Measurements from ENCODE around the gene HEXIM1. TPM values are rescaled to one million over a fixed set of nuclear protein-coding genes. Genes with fewer than 3 reads are reported as not detected.

HEXIM1 gene
- total and polyA plus RNA-seq, 7 donors: 21.6 to 60.9 (median 41.0) TPM

- peak overlapping the region in 3 of 4 donors; percentile 40 to 58 (median 54) for H3K4me3 ChIP-seq
- intact Hi-C loops (cut with DNase I): loop anchor here (10.0 kb wide), 1 partner anchor 948 kb away; the partner anchor contains the start of gene ATXN7L3
- 89 to 93% methylated on average over 13 of the region's 13 CpGs for WGBS, 2 donors
Measured at GRCh38 chr17:45143094-45143670, 5.1 kb upstream of the HEXIM1 start.

GRCh38 chr17:45143767-45144198 lies 4.5 kb upstream of the HEXIM1 start:
- H3K9me3 ChIP-seq: no peaks in the 10 kb centered on the region
- peaks cover 0 to 4% (median 0%) of the 10 kb centered on the region in 4 donors for H3K36me3 ChIP-seq
- TF ChIP-seq CTCF (IDR thresholded peaks at IDR 0.05) (no peak), POLR2A (IDR thresholded peaks at IDR 0.05) (no peak), EP300 (IDR thresholded peaks at IDR 0.05) (peak in 1 of 4 donors; percentile 25), POLR2AphosphoS5 (IDR thresholded peaks at IDR 0.05) (peak; percentile 31 to 65 (median 56))
- peaks cover 3 to 40% (median 33%) of the 10 kb centered on the region in 4 donors for H3K4me1 ChIP-seq
- DNase-seq: peak; percentile 98
- H3K27ac ChIP-seq: peak overlapping the region; percentile 96 to 98 (median 97)
- WGBS, 2 donors: 19 to 60% methylated on average over 21 of the region's 21 CpGs
- H3K27me3 ChIP-seq: no peaks in the 10 kb centered on the region
- intact Hi-C loops (cut with DNase I): loop anchor here (10.0 kb wide), 1 partner anchor 949 kb away; the partner anchor contains the start of gene ATXN7L3
- H3K4me3 ChIP-seq: peak overlapping the region; percentile 35 to 58 (median 47)

More at GRCh38 chr17:45143094-45143670, 5.1 kb upstream of the HEXIM1 start:
- no peaks in the 10 kb centered on the region for H3K9me3 ChIP-seq
- TF ChIP-seq CTCF (IDR thresholded peaks at IDR 0.05): no peak
- TF ChIP-seq POLR2A (IDR thresholded peaks at IDR 0.05): no peak
- TF ChIP-seq EP300 (IDR thresholded peaks at IDR 0.05): no peak
- TF ChIP-seq POLR2AphosphoS5 (IDR thresholded peaks at IDR 0.05): no peak
- peak overlapping the region; percentile 96 to 98 (median 97) for H3K27ac ChIP-seq
- no peak for DNase-seq
- H3K36me3 ChIP-seq: peaks cover 0 to 6% (median 0%) of the 10 kb centered on the region in 4 donors
- H3K27me3 ChIP-seq: no peaks in the 10 kb centered on the region
- peaks cover 0 to 40% (median 33%) of the 10 kb centered on the region in 4 donors for H3K4me1 ChIP-seq

- intact Hi-C loops (cut with DNase I): loop anchor here (5.0 to 10.0 kb wide), 2 partner anchors 173 to 950 kb away; partner anchors contain the start of genes ATXN7L3 and MAP3K14
- Histone ChIP-seq H3K4me1 (peaks cover 6 to 40% (median 33%) of the 10 kb centered on the region in 4 donors), H3K9me3 (no peaks in the 10 kb centered on the region), H3K4me3 (peak overlapping the region; percentile 35 to 58 (median 47)), H3K27ac (peak overlapping the region; percentile 96 to 98 (median 97)), H3K36me3 (no peaks in the 10 kb centered on the region), H3K27me3 (no peaks in the 10 kb centered on the region)
- TF ChIP-seq CTCF (IDR thresholded peaks at IDR 0.05) (no peak), POLR2AphosphoS5 (IDR thresholded peaks at IDR 0.05) (peak; percentile 2 to 53 (median 23)), POLR2A (IDR thresholded peaks at IDR 0.05) (peak in 1 of 2 donors; percentile 8)
- 17% methylated on average over 71 of the region's 71 CpGs for WGBS, 2 donors
- DNase-seq: peak; percentile 86
Measured at GRCh38 chr17:45144199-45145034, 3.9 kb upstream of the HEXIM1 start.

- 74 to 82% methylated on average over 8 of the region's 8 CpGs for WGBS, 2 donors
- Histone ChIP-seq H3K4me3 (peak overlapping the region; percentile 35 to 58 (median 47)), H3K27me3 (no peaks in the 10 kb centered on the region), H3K27ac (peak overlapping the region; percentile 96 to 98 (median 97)), H3K4me1 (peaks cover 6 to 40% (median 33%) of the 10 kb centered on the region in 4 donors), H3K36me3 (no peaks in the 10 kb centered on the region), H3K9me3 (no peaks in the 10 kb centered on the region)
- intact Hi-C loops (cut with DNase I): loop anchor here (5.0 to 10.0 kb wide), 2 partner anchors 172 to 950 kb away; partner anchors contain the start of genes ATXN7L3 and MAP3K14
- TF ChIP-seq POLR2AphosphoS5 (IDR thresholded peaks at IDR 0.05) (no peak), EP300 (IDR thresholded peaks at IDR 0.05) (no peak), CTCF (IDR thresholded peaks at IDR 0.05) (no peak), POLR2A (IDR thresholded peaks at IDR 0.05) (no peak)
- peak; percentile 66 for DNase-seq
Measured at GRCh38 chr17:45145035-45145389, 3.3 kb upstream of the HEXIM1 start.
